ENCODE results near the gene NEURL2. TPM values are rescaled to one million over a fixed set of nuclear protein-coding genes. Genes with fewer than 3 reads are reported as not detected.
A peak's percentile ranks its signal among the peaks of the same experiment; 100 is the strongest.

The NEURL2 gene
- total RNA-seq, 2 donors from 2014 or later = 9.8 to 11.3 TPM

DNA sequence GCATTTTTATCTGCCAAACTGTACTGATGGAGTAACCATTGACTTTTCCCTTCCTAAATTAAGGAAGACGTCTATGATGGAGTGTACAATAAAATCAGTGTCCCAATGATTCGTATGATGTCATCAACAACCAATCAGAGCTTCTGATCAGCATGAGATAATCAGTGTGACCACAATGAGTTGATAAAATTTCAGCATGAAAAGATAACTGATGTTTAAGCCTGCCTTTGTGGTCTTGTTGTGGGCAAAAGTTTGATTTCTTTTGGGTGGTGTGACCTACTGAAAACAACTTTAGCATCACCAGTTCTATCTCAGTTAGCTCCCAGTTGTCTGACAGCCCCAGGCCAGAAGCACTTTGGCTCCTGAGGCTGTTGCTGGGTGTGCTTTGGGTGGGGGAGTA is 46.8 kb upstream of the NEURL2 start:
- no peak for DNase-seq (ENCODE audit: low spot score)
- WGBS = 67% methylated on average over 2 of the region's 2 CpGs
- H3K27ac ChIP-seq = no peak overlapping the region
- H3K36me3 ChIP-seq = peaks cover 12 to 27% of the 10 kb centered on the region in 2 donors
- H3K9me3 ChIP-seq = no peaks in the 10 kb centered on the region
- no peak overlapping the region for H3K4me3 ChIP-seq
- TF ChIP-seq CTCF (IDR thresholded peaks at IDR 0.05) (no peak), POLR2A (IDR thresholded peaks at IDR 0.05) (no peak), POLR2AphosphoS5 (IDR thresholded peaks at IDR 0.05) (no peak)
- intact Hi-C loops (cut with DNase I) = loop anchor here (5.0 kb wide), 1 partner anchor 105 kb away; the partner anchor contains the start of gene SNX21
- H3K4me1 ChIP-seq (replicated peaks) = no peaks in the 10 kb centered on the region
- H3K27me3 ChIP-seq (replicated peaks; ENCODE audit: insufficient read depth) = no peaks in the 10 kb centered on the region

DNA sequence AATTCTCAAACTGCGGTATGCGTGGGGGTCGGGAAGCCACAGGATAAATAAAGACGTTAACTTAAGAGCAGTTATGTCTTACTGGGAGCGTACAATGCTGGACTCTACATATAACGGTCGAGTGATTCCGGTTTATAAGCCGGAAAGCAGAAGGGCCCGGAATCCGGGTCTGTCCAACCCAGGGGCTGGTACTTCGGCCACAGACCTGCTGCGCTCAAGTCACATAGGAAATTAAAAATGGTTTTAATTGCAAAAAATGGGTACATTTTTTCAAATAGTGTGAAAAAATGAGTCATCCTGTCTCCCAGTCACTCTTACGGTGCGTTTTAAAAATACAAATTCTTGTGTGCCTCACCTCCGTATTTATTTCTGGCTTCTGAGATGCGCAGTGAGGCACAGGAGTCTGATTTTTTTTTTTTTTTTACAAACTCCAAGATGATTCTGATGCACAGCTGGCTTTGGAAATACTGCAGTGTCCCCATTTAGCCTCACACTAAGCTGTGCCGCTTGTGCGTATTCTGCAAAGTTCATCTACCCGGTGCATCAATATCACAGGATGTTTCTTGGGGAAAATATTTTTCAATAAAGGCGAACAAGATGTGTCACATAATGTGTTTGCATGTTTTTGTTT is 44.5 kb upstream of the NEURL2 start:
- peak overlapping the region; percentile 90 to 100 for H3K4me3 ChIP-seq
- TF ChIP-seq CTCF (IDR thresholded peaks at IDR 0.05) (no peak), POLR2A (IDR thresholded peaks at IDR 0.05) (no peak), POLR2AphosphoS5 (IDR thresholded peaks at IDR 0.05) (no peak)
- H3K4me1 ChIP-seq (replicated peaks) = no peaks in the 10 kb centered on the region
- no peak for DNase-seq (ENCODE audit: low spot score)
- no peaks in the 10 kb centered on the region for H3K9me3 ChIP-seq
- peaks cover 9 to 20% of the 10 kb centered on the region in 2 donors for H3K36me3 ChIP-seq
- H3K27ac ChIP-seq = peak overlapping the region; percentile 93 to 100
- WGBS = 9% methylated on average over 21 of the region's 21 CpGs
- intact Hi-C loops (cut with DNase I) = loop anchor here (2.0 to 5.0 kb wide), 2 partner anchors 45 to 103 kb away; partner anchors contain the start of genes CTSA, NEURL2 and SNX21
- no peaks in the 10 kb centered on the region for H3K27me3 ChIP-seq (replicated peaks; ENCODE audit: insufficient read depth)

DNA sequence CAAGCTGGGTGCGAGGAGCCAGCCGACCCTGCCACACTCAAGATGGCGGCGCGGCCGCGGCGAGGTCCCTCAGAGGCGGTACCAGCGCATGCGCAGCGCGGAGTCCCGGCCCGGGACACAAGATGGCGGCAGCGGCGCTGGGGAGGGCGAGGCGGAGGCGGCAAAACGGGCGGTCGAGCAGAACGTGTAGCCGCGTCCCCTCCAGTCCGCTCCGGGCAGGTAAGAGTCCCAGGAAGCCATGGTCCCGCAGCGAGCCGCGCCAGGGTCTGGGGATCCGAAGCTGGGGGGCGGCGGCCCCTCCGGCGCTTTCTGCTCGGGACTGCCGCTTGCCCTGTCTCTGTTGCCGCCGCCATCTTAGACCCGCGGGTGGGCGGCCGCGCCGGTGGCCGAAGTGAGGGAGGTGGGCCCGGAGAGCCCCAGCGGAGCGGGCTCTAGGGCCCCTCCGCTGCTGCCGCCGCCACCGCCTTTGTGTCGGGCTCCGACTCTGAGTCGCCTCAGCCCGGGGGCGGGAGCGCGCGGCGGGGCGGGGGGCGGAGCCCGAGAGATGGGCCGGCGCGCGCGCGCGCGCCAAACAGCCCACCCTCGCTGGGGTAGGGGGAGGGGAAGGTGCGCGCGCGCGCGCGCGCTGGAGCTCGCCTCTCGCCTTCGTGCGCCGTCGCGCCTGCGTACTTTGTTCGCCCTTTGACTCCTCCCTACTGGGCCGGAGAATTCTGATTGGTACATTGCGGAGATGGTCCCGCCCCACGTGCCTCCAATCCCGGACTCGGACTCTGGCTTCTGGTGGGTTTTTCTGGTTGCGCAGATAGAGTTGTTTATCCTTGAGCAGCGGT is 43.8 kb upstream of the NEURL2 start, which contains the start of gene PCIF1:
PCIF1 (plus strand) TSS at position 98 of the 830 bp plus-strand sequence. CDS start 4,317 bp downstream, outside the sequence.
- 0% methylated on average over 69 of the region's 102 CpGs for WGBS
- peaks cover 6 to 15% of the 10 kb centered on the region in 2 donors for H3K36me3 ChIP-seq

GRCh38 chr20:45934046-45934585 is 43.1 kb upstream of the NEURL2 start:
- H3K27me3 ChIP-seq (replicated peaks; ENCODE audit: insufficient read depth) = no peaks in the 10 kb centered on the region
- 0% methylated on average over 34 of the region's 34 CpGs for WGBS
- H3K27ac ChIP-seq = peak overlapping the region; percentile 99 to 100
- H3K4me1 ChIP-seq (replicated peaks) = no peaks in the 10 kb centered on the region
- H3K36me3 ChIP-seq = peaks cover 2 to 10% of the 10 kb centered on the region in 2 donors
- H3K4me3 ChIP-seq = peak overlapping the region; percentile 90 to 100
- peak; percentile 53 for DNase-seq (ENCODE audit: low spot score)
- intact Hi-C loops (cut with DNase I) = loop anchor here (2.0 kb wide), 1 partner anchor 43 kb away; the partner anchor contains the start of genes CTSA and NEURL2
- no peak for TF ChIP-seq POLR2AphosphoS5 (IDR thresholded peaks at IDR 0.05)
- TF ChIP-seq CTCF (IDR thresholded peaks at IDR 0.05) = no peak
- no peak for TF ChIP-seq POLR2A (IDR thresholded peaks at IDR 0.05)
- no peaks in the 10 kb centered on the region for H3K9me3 ChIP-seq

More for the DNA sequence above, 43.8 kb upstream of the NEURL2 start, which contains the start of gene PCIF1:
- Histone ChIP-seq H3K4me3 (peak within 1 kb of the TSS; percentile 90 to 100), H3K9me3 (no peaks in the 10 kb centered on the region), H3K4me1 (replicated peaks) (no peaks in the 10 kb centered on the region), H3K27ac (peak within 1 kb of the TSS; percentile 99 to 100), H3K27me3 (replicated peaks; ENCODE audit: insufficient read depth) (no peaks in the 10 kb centered on the region)
- DNase-seq (ENCODE audit: low spot score) = peak; percentile 98
- intact Hi-C loops (cut with DNase I) = loop anchor here (2.0 to 5.0 kb wide), 2 partner anchors 44 to 102 kb away; partner anchors contain the start of genes CTSA, NEURL2 and SNX21
- TF ChIP-seq POLR2A (IDR thresholded peaks at IDR 0.05) (peak; percentile 92), CTCF (IDR thresholded peaks at IDR 0.05) (peak in 2 of 4 experiments; percentile 36 to 46), POLR2AphosphoS5 (IDR thresholded peaks at IDR 0.05) (peak; percentile 95)
